Activated CD8-positive, alpha-beta T cell treated with anti-CD3 and anti-CD28 coated beads for 36 hours (primary cell): Measurements from ENCODE around the gene POU5F1. TPM values are rescaled to one million over a fixed set of nuclear protein-coding genes. Genes with fewer than 3 reads are reported as not detected.

Source experiments
- ATAC-seq: fragments of 200-7000 bp; cut with Tn5 transposase; one replicate; pipeline ENCODE4 v1.10.0; 2021; ENCODE audit warnings: mild to moderate bottlenecking, moderate library complexity
- CTCF ChIA-PET: fragments of 350-600 bp; sonication (Branson Sonifier 250); formaldehyde crosslinking; loops from one replicate; lab custom pipeline; 2021; ENCODE audit warnings: antibody characterized with exemption; lab: Charles Lee
- POLR2A ChIA-PET: fragments of 350-600 bp; sonication (Branson Sonifier 250); formaldehyde crosslinking; loops from one replicate; lab custom pipeline; 2021; ENCODE audit warnings: antibody characterized with exemption; lab: Charles Lee
- DNase-seq: peaks from one replicate; pipeline ENCODE4 v3.0.0-alpha.2; 2020
- H3K27ac Mint-ChIP-seq: one replicate; pipeline ENCODE4 v1.8.0; 2021; ENCODE audit warnings: mild to moderate bottlenecking, mixed read lengths
- H3K27me3 Mint-ChIP-seq: one replicate; pipeline ENCODE4 v1.8.0; 2021; ENCODE audit warnings: mixed read lengths
- H3K36me3 Mint-ChIP-seq: one replicate; pipeline ENCODE4 v1.8.0; 2021; ENCODE audit warnings: low read depth, mixed read lengths
- H3K4me1 Mint-ChIP-seq: one replicate; pipeline ENCODE4 v1.8.0; 2021; ENCODE audit warnings: low read depth, mixed read lengths
- H3K4me3 Mint-ChIP-seq: one replicate; pipeline ENCODE4 v1.8.0; 2021; ENCODE audit warnings: mild to moderate bottlenecking, moderate library complexity, mixed read lengths
- H3K9me3 Mint-ChIP-seq: one replicate; pipeline ENCODE4 v1.8.0; 2021; ENCODE audit warnings: mixed read lengths
- CTCF ChIP-seq: fragments of 200-600 bp; IDR thresholded peaks from one replicate; pipeline ENCODE4 v1.8.0; 2022; ENCODE audit warnings: antibody characterized with exemption, mild to moderate bottlenecking
- intact Hi-C: fragments of 100-400 bp; cut with micrococcal nuclease; formaldehyde crosslinking; loops from one replicate; pipeline ENCODE4 v1.10.0; 2022
- total RNA-seq, 2 experiments: library from RNA; stranded (reverse); gene quantifications; one replicate each; pipeline ENCODE4 v1.2.3, GENCODE V29; 2021

The POU5F1 gene
- total RNA-seq, 2 experiments from 2014 or later, result not detected

GRCh38 chr6:31125162-31125561 lies 45.3 kb downstream of the POU5F1 start:
- no peaks in the 10 kb centered on the region for H3K36me3 Mint-ChIP-seq
- ChIA-PET CTCF (interaction anchor here (1.1 to 2.1 kb wide), 3 partner anchors 8 to 56 kb away, joined by 3 to 4 read pairs (median 4); no protein-coding TSS in a partner anchor), POLR2A (no interaction called here)
- no peak overlapping the region for H3K4me3 Mint-ChIP-seq
- peaks cover 2% of the 10 kb centered on the region for H3K27me3 Mint-ChIP-seq
- H3K9me3 Mint-ChIP-seq, result no peaks in the 10 kb centered on the region
- no peak for DNase-seq
- intact Hi-C loops, result no loop called here
- H3K4me1 Mint-ChIP-seq, result peaks cover 2% of the 10 kb centered on the region
- ATAC-seq, result no peak
- H3K27ac Mint-ChIP-seq, result no peak overlapping the region
- no peak for TF ChIP-seq CTCF

GRCh38 chr6:31122791-31123706 lies 47.4 kb downstream of the POU5F1 start:
- Mint-ChIP-seq H3K4me1 (no peaks in the 10 kb centered on the region), H3K9me3 (no peaks in the 10 kb centered on the region), H3K4me3 (no peak overlapping the region), H3K36me3 (no peaks in the 10 kb centered on the region), H3K27ac (no peak overlapping the region), H3K27me3 (no peaks in the 10 kb centered on the region)
- no peak for ATAC-seq
- CTCF ChIA-PET, result interaction anchor here (1.7 kb wide), 1 partner anchor 10 kb away, joined by 4 read pairs; no protein-coding TSS in a partner anchor
- intact Hi-C loops, result no loop called here
- no peak for DNase-seq
- TF ChIP-seq CTCF, result no peak
- POLR2A ChIA-PET, result interaction anchor here (0.6 kb wide), 1 partner anchor 473 kb away, joined by 4 read pairs; no protein-coding TSS in a partner anchor

- H3K27me3 Mint-ChIP-seq, result no peaks in the 10 kb centered on the region
- intact Hi-C loops, result no loop called here
- ATAC-seq, result no peak
- ChIA-PET CTCF (interaction anchor here (1.3 kb wide), 1 partner anchor 18 kb away, joined by 3 read pairs; no protein-coding TSS in a partner anchor), POLR2A (no interaction called here)
- H3K4me3 Mint-ChIP-seq, result no peak overlapping the region
- DNase-seq, result no peak
- H3K4me1 Mint-ChIP-seq, result no peaks in the 10 kb centered on the region
- TF ChIP-seq CTCF, result no peak
- no peaks in the 10 kb centered on the region for H3K36me3 Mint-ChIP-seq
- no peak overlapping the region for H3K27ac Mint-ChIP-seq
- H3K9me3 Mint-ChIP-seq, result no peaks in the 10 kb centered on the region
Measured at GRCh38 chr6:31121131-31121790, 49.2 kb downstream of the POU5F1 start.

DNA sequence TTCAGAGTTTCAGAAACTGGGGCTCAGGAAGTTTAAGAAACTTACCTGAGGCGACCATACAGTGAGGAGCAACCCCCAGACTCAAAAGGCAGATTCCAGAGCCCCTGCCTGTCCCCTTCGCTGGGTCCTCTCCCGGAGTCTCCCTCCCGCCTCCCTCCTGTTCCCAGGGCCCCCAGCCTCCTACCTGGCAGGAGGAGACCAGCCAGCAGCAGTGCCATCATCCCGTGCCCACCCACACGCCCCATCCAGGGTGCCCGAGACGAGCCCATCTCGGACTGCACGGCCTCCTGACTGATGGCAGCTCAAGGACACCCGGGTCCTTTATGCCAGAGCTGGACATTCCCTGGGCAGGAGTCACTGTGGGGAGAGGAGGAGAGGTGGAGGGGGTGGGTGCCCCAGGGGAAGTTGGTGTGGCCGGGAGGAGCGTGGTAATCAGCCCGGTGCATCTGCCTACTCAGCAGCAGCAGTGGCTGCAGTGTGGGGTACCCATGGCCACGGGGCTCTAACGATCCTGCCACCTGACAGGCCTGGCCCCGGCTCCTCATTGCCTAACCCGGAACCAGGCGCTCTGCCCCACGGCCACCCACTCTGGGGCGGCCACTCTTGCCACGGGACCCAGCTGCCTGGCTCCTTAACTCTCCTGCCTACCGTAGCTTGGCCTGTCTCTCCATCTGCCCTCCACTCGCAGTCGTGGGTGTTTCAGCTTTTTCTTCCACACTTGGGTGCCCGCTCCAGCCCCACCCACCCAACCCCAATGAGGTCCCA lies 50.1 kb downstream of the POU5F1 start, which contains the start of gene CDSN:
Gene CDSN (minus strand): TSS at position 296 of the 765 bp plus-strand sequence. CDS start 27 bp downstream, at position 269.
- ChIA-PET CTCF (no interaction called here), POLR2A (no interaction called here)
- no peaks in the 10 kb centered on the region for H3K36me3 Mint-ChIP-seq
- no peak within 1 kb of the TSS for H3K4me3 Mint-ChIP-seq
- no peak for DNase-seq
- no peaks in the 10 kb centered on the region for H3K27me3 Mint-ChIP-seq
- no peaks in the 10 kb centered on the region for H3K9me3 Mint-ChIP-seq
- intact Hi-C loops, result no loop called here
- H3K4me1 Mint-ChIP-seq, result no peaks in the 10 kb centered on the region
- TF ChIP-seq CTCF, result no peak
- ATAC-seq, result no peak
- H3K27ac Mint-ChIP-seq, result no peak within 1 kb of the TSS
